ENCODE data around the gene SMARCC2. TPM values are rescaled to one million over a fixed set of nuclear protein-coding genes. Genes with fewer than 3 reads are reported as not detected.

SMARCC2 gene
- total and polyA plus RNA-seq, 9 of the 15 experiments (the other 6 are each of a cell fraction or from before 2014, with no cell fraction given) = 11.9 to 86.0 (median 36.6) TPM

GRCh38 chr12:56126732-56127239 is 62.5 kb downstream of the SMARCC2 start (continued):
- TF ChIP-seq, protein P1, sequence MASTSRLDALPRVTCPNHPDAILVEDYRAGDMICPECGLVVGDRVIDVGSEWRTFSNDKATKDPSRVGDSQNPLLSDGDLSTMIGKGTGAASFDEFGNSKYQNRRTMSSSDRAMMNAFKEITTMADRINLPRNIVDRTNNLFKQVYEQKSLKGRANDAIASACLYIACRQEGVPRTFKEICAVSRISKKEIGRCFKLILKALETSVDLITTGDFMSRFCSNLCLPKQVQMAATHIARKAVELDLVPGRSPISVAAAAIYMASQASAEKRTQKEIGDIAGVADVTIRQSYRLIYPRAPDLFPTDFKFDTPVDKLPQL (IDR thresholded peaks at IDR 0.05; ENCODE audit: extremely low read depth, insufficient read length) = no peak
- TF ChIP-seq SIRT6 (IDR thresholded peaks at IDR 0.05; ENCODE audit: low read depth, low read length) (no peak), RBM39 (optimal IDR thresholded peaks at IDR 0.05; ENCODE audit: low read depth, low read length) (no peak), NFE2L1 (tag; IDR thresholded peaks at IDR 0.05; ENCODE audit: borderline replicate concordance, low read depth) (no peak), PTTG1 (tag; IDR thresholded peaks at IDR 0.05; ENCODE audit: low read depth) (no peak), NRF1 (conservative IDR thresholded peaks at IDR 0.05 in 1 of 2, IDR thresholded peaks at IDR 0.05 in 1 of 2) (peak in 1 of 2 experiments; percentile 13; a peak in 2 of 4 replicates), CTBP1 (IDR thresholded peaks at IDR 0.05; ENCODE audit: borderline replicate concordance) (peak; percentile 7; the same call in 1 of the 2 replicates), ZNF133 (CRISPR knock-in tag; IDR thresholded peaks at IDR 0.05) (no peak), ZSCAN29 (IDR thresholded peaks at IDR 0.05) (no peak), ZNF589 (CRISPR knock-in tag; IDR thresholded peaks at IDR 0.05; ENCODE audit: low read depth) (peak; percentile 69; the same call in 1 of the 2 replicates), TAL1 (IDR thresholded peaks at IDR 0.05) (peak; percentile 95), NCOR1 (IDR thresholded peaks at IDR 0.05) (peak; percentile 90), HDGF (IDR thresholded peaks at IDR 0.05) (no peak), SPI1 (IDR thresholded peaks at IDR 0.05; ENCODE audit: borderline replicate concordance, low read depth, low read length) (peak; percentile 87), ZHX1 (conservative IDR thresholded peaks at IDR 0.05; ENCODE audit: low read length) (no peak), CCNT2 (IDR thresholded peaks at IDR 0.05; ENCODE audit: borderline replicate concordance, extremely low read depth, insufficient read length, low read depth, low read length) (peak; percentile 97), SMC3 (conservative IDR thresholded peaks at IDR 0.05; ENCODE audit: insufficient read depth, low read depth, low read length) (no peak), CBX3 (IDR thresholded peaks at IDR 0.05; ENCODE audit: borderline replicate concordance in 1 of 2, low read length in 2 of 2) (no peak), SP1 (CRISPR knock-in tag; IDR thresholded peaks at IDR 0.05) (no peak; the same call in 1 of the 2 replicates), KLF13 (tag; IDR thresholded peaks at IDR 0.05; ENCODE audit: borderline replicate concordance, low read depth) (no peak), NR2C2 (CRISPR knock-in tag; IDR thresholded peaks at IDR 0.05) (no peak), NR2C2 (tag; IDR thresholded peaks at IDR 0.05) (no peak), RCOR1 (IDR thresholded peaks at IDR 0.05; ENCODE audit: borderline replicate concordance in 1 of 2, low read depth in 2 of 2, low read length in 2 of 2) (peak in 1 of 2 experiments; percentile 91; a peak in 2 of 4 replicates)
- TF ChIP-seq, protein P2, sequence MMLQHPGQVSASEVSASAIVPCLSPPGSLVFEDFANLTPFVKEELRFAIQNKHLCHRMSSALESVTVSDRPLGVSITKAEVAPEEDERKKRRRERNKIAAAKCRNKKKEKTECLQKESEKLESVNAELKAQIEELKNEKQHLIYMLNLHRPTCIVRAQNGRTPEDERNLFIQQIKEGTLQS (IDR thresholded peaks at IDR 0.05) = peak; percentile 86
- TF ChIP-seq, protein P2 (CRISPR knock-in tag; conservative IDR thresholded peaks at IDR 0.05) = no peak
- TF ChIP-seq, protein P3, sequence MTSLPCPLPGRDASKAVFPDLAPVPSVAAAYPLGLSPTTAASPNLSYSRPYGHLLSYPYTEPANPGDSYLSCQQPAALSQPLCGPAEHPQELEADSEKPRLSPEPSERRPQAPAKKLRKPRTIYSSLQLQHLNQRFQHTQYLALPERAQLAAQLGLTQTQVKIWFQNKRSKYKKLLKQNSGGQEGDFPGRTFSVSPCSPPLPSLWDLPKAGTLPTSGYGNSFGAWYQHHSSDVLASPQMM (CRISPR knock-in tag; IDR thresholded peaks at IDR 0.05) = no peak

Measured in K562 (cell line).